HG03354 (cell line): Measurements from ENCODE around the gene ZDHHC21.
A peak's percentile ranks its signal among the peaks of the same experiment; 100 is the strongest.

ENCODE experiments used
- ATAC-seq: cut with Tn5 transposase; IDR thresholded peaks from one replicate; pipeline ENCODE4 v1.9.1; 2021; ENCODE audit warnings: mild to moderate bottlenecking; ENCODE audit not compliant: unreplicated experiment, poor library complexity, severe bottlenecking

ZDHHC21 gene

GRCh38 chr9:14633148-14633547 lies 60.1 kb downstream of the ZDHHC21 start:
- no peak for ATAC-seq

- ATAC-seq, result peak; percentile 43
Measured at GRCh38 chr9:14627513-14627912, 65.7 kb downstream of the ZDHHC21 start.

GRCh38 chr9:14618836-14619420 lies 74.3 kb downstream of the ZDHHC21 start:
- no peak for ATAC-seq

- peak; percentile 89 for ATAC-seq
Measured at GRCh38 chr9:14616188-14616982, 76.8 kb downstream of the ZDHHC21 start.

GRCh38 chr9:14608540-14608939 lies 84.7 kb downstream of the ZDHHC21 start:
- no peak for ATAC-seq

GRCh38 chr9:14597171-14597799 lies 95.9 kb downstream of the ZDHHC21 start:
- ATAC-seq, result no peak

- no peak for ATAC-seq
Measured at GRCh38 chr9:14593406-14593805, 99.8 kb downstream of the ZDHHC21 start.

GRCh38 chr9:14591411-14591810 lies 101.8 kb downstream of the ZDHHC21 start:
- no peak for ATAC-seq

- ATAC-seq, result peak; percentile 99
Measured at GRCh38 chr9:14585730-14586473, 107.3 kb downstream of the ZDHHC21 start.

GRCh38 chr9:14584571-14584970 lies 108.7 kb downstream of the ZDHHC21 start:
- ATAC-seq, result no peak

GRCh38 chr9:14578030-14578429 lies 115.2 kb downstream of the ZDHHC21 start:
- ATAC-seq, result no peak

GRCh38 chr9:14574173-14574572 lies 119.1 kb downstream of the ZDHHC21 start:
- ATAC-seq, result no peak

- ATAC-seq, result no peak
Measured at GRCh38 chr9:14573319-14573718, 119.9 kb downstream of the ZDHHC21 start.

- ATAC-seq, result no peak
Measured at GRCh38 chr9:14565352-14566016, 127.7 kb downstream of the ZDHHC21 start.

GRCh38 chr9:14563902-14564624 lies 129.2 kb downstream of the ZDHHC21 start:
- no peak for ATAC-seq

- no peak for ATAC-seq
Measured at GRCh38 chr9:14561929-14562405, 131.3 kb downstream of the ZDHHC21 start.
